Measurements from ENCODE around the gene TAC4.
"Not testable (repeated sequence)": the region's sequence is repeated elsewhere in the genome, so short reads cannot be mapped to it uniquely, and the experiment has no call there.

DNA sequence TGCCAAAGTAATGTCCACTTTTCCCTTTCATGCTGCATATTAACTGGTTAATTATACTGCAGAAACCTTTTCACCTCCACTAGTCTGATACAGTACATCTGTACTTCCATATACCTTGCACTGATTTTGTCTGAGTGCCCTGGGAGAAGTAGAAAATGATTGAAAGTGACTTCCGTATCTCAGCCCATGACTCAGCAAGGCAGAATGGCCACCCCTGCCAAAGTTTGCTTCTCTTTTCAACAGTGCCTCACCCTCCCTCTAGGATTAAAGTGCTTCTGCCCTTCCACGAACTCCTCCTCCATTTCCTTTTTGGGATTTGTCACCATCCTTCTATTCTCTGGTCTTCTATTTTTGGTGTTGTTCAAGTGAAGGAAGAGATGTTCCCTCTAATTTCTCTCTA, 19.5 kb downstream of the TAC4 start:
- TF ChIP-seq, protein P1, sequence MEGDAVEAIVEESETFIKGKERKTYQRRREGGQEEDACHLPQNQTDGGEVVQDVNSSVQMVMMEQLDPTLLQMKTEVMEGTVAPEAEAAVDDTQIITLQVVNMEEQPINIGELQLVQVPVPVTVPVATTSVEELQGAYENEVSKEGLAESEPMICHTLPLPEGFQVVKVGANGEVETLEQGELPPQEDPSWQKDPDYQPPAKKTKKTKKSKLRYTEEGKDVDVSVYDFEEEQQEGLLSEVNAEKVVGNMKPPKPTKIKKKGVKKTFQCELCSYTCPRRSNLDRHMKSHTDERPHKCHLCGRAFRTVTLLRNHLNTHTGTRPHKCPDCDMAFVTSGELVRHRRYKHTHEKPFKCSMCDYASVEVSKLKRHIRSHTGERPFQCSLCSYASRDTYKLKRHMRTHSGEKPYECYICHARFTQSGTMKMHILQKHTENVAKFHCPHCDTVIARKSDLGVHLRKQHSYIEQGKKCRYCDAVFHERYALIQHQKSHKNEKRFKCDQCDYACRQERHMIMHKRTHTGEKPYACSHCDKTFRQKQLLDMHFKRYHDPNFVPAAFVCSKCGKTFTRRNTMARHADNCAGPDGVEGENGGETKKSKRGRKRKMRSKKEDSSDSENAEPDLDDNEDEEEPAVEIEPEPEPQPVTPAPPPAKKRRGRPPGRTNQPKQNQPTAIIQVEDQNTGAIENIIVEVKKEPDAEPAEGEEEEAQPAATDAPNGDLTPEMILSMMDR (IDR thresholded peaks at IDR 0.05) = not testable (repeated sequence)
- TF ChIP-seq POLR2A (IDR thresholded peaks at IDR 0.05) = not testable (repeated sequence)

All from esophagus squamous epithelium (tissue), 4 donors.